HEK293T (cell line): Measurements from ENCODE around the gene ARHGDIB.

Experiments
- CTCF ChIA-PET: fragments of 350-600 bp; formaldehyde crosslinking; extraction: SDS; loops from one replicate; lab custom pipeline; 2021; ENCODE audit warnings: antibody characterized with exemption, inconsistent platforms; lab: Yijun Ruan, JAX
- POLR2A ChIA-PET: fragments of 350-600 bp; formaldehyde crosslinking; extraction: SDS; loops from one replicate; lab custom pipeline; 2020; ENCODE audit warnings: antibody characterized with exemption, inconsistent platforms; lab: Yijun Ruan, JAX
- DNase-seq: peaks from one replicate; pipeline ENCODE4 v3.0.0; 2012; ENCODE audit warnings: mixed read lengths; ENCODE audit errors: extremely low spot score
- ARNT ChIP-seq: fragments of 450-650 bp; IDR thresholded peaks from 2 replicates; pipeline ENCODE4 v1.6.1; 2017; ENCODE audit warnings: mild to moderate bottlenecking
- BHLHE40 ChIP-seq: fragments of 450-650 bp; IDR thresholded peaks from 2 replicates; pipeline ENCODE4 v1.6.1; 2016; ENCODE audit warnings: mild to moderate bottlenecking, moderate library complexity, borderline replicate concordance
- CTBP1 ChIP-seq: fragments of 450-650 bp; IDR thresholded peaks from 2 replicates; pipeline ENCODE4 v1.6.1; 2016; ENCODE audit warnings: borderline replicate concordance
- ELF4 ChIP-seq: fragments of 450-650 bp; IDR thresholded peaks from 2 replicates; pipeline ENCODE4 v1.6.1; 2017; ENCODE audit warnings: antibody characterized with exemption
- FOXA1 ChIP-seq: fragments of 450-650 bp; IDR thresholded peaks from 2 replicates; pipeline ENCODE4 v1.6.1; 2016; ENCODE audit warnings: mild to moderate bottlenecking
- FOXK2 ChIP-seq: fragments of 450-650 bp; IDR thresholded peaks from 2 replicates; pipeline ENCODE4 v1.6.1; 2016; ENCODE audit warnings: mild to moderate bottlenecking
- FOXM1 ChIP-seq: fragments of 450-650 bp; IDR thresholded peaks from 2 replicates; pipeline ENCODE4 v1.6.1; 2017; ENCODE audit warnings: mild to moderate bottlenecking, borderline replicate concordance
- HDGF ChIP-seq: fragments of 450-650 bp; IDR thresholded peaks from 2 replicates; pipeline ENCODE4 v1.6.1; 2017; ENCODE audit warnings: antibody characterized with exemption, borderline replicate concordance
- L3MBTL2 ChIP-seq: fragments of 450-650 bp; conservative IDR thresholded peaks from 2 replicates; pipeline ENCODE4 v1.6.1; 2016; ENCODE audit warnings: mild to moderate bottlenecking
- LEF1 ChIP-seq: fragments of 450-650 bp; IDR thresholded peaks from 2 replicates; pipeline ENCODE4 v1.6.1; 2017; ENCODE audit warnings: mild to moderate bottlenecking, borderline replicate concordance
- NFRKB ChIP-seq: fragments of 450-650 bp; IDR thresholded peaks from 2 replicates; pipeline ENCODE4 v1.6.1; 2016; ENCODE audit warnings: mild to moderate bottlenecking, moderate library complexity
- PKNOX1 ChIP-seq: fragments of 450-650 bp; IDR thresholded peaks from 2 replicates; pipeline ENCODE4 v1.6.1; 2016
- SP1 ChIP-seq: fragments of 450-650 bp; IDR thresholded peaks from 2 replicates; pipeline ENCODE4 v1.6.1; 2017
- SUZ12 ChIP-seq: fragments of 450-650 bp; IDR thresholded peaks from 2 replicates; pipeline ENCODE4 v1.6.1; 2016; ENCODE audit warnings: mild to moderate bottlenecking
- TARDBP ChIP-seq: fragments of 450-650 bp; IDR thresholded peaks from 2 replicates; pipeline ENCODE4 v1.6.1; 2016
- ZNF384 ChIP-seq: fragments of 450-650 bp; IDR thresholded peaks from 2 replicates; pipeline ENCODE4 v1.6.1; 2016

The ARHGDIB gene

GRCh38 chr12:14950421-14950820, 11.0 kb downstream of the ARHGDIB start:
- CTCF ChIA-PET, result no interaction called here
- POLR2A ChIA-PET, result no interaction called here
- DNase-seq, result no peak
- no peak for TF ChIP-seq TARDBP
- TF ChIP-seq L3MBTL2, result no peak

- no peak for DNase-seq
- CTCF ChIA-PET, result no interaction called here
- POLR2A ChIA-PET, result no interaction called here
- TF ChIP-seq SP1, result no peak
- TF ChIP-seq FOXA1, result no peak
- no peak for TF ChIP-seq CTBP1
- no peak for TF ChIP-seq FOXK2
- no peak for TF ChIP-seq SUZ12
- TF ChIP-seq BHLHE40, result no peak
- no peak for TF ChIP-seq PKNOX1
- TF ChIP-seq FOXM1, result no peak
- TF ChIP-seq TARDBP, result no peak
- TF ChIP-seq L3MBTL2, result no peak
These were observed 11.8 kb downstream of the ARHGDIB start for GRCh38 chr12:14949631-14950030.

GRCh38 chr12:14948672-14949071, 12.7 kb downstream of the ARHGDIB start:
- TF ChIP-seq LEF1, result no peak
- TF ChIP-seq FOXK2, result no peak
- TF ChIP-seq HDGF, result no peak
- TF ChIP-seq ELF4, result no peak
- TF ChIP-seq SP1, result no peak
- TF ChIP-seq ARNT, result no peak
- TF ChIP-seq TARDBP, result no peak
- no peak for TF ChIP-seq FOXA1
- no peak for TF ChIP-seq ZNF384
- TF ChIP-seq SUZ12, result no peak
- TF ChIP-seq BHLHE40, result no peak
- no peak for TF ChIP-seq CTBP1
- TF ChIP-seq FOXM1, result no peak
- TF ChIP-seq PKNOX1, result no peak
- no peak for TF ChIP-seq L3MBTL2
- TF ChIP-seq NFRKB, result no peak
- ChIA-PET CTCF (no interaction called here), POLR2A (no interaction called here)
- DNase-seq, result peak; percentile 12

GRCh38 chr12:14946861-14947260, 14.5 kb downstream of the ARHGDIB start:
- no peak for TF ChIP-seq L3MBTL2
- ChIA-PET CTCF (no interaction called here), POLR2A (no interaction called here)
- no peak for DNase-seq

- ChIA-PET CTCF (no interaction called here), POLR2A (no interaction called here)
- TF ChIP-seq L3MBTL2 (no peak), SUZ12 (no peak), ZNF384 (no peak), LEF1 (no peak), HDGF (no peak), SP1 (no peak), ELF4 (no peak), FOXM1 (no peak), PKNOX1 (no peak), ARNT (no peak), FOXK2 (no peak), BHLHE40 (no peak), CTBP1 (no peak), NFRKB (no peak), FOXA1 (no peak)
- DNase-seq, result no peak
These were observed 15.2 kb downstream of the ARHGDIB start for GRCh38 chr12:14946162-14946561.

- POLR2A ChIA-PET, result no interaction called here
These were observed 19.0 kb downstream of the ARHGDIB start for GRCh38 chr12:14942196-14942931.

GRCh38 chr12:14941369-14941768, 20.0 kb downstream of the ARHGDIB start:
- no peak for TF ChIP-seq CTBP1
- no peak for TF ChIP-seq FOXM1
- no peak for TF ChIP-seq SUZ12
- TF ChIP-seq TARDBP, result no peak
- TF ChIP-seq BHLHE40, result no peak
- no peak for TF ChIP-seq ELF4
- TF ChIP-seq LEF1, result no peak
- TF ChIP-seq ARNT, result no peak
- TF ChIP-seq ZNF384, result no peak
- TF ChIP-seq FOXK2, result no peak
- no peak for TF ChIP-seq PKNOX1
- TF ChIP-seq SP1, result no peak
- no peak for TF ChIP-seq FOXA1
- no peak for TF ChIP-seq NFRKB
- TF ChIP-seq L3MBTL2, result no peak
- TF ChIP-seq HDGF, result no peak
- ChIA-PET POLR2A (no interaction called here), CTCF (no interaction called here)
- no peak for DNase-seq

More at GRCh38 chr12:14942196-14942931, 19.0 kb downstream of the ARHGDIB start:
- CTCF ChIA-PET, result no interaction called here
- TF ChIP-seq FOXA1 (no peak), BHLHE40 (no peak), SUZ12 (no peak), HDGF (no peak), ARNT (no peak)
- no peak for DNase-seq
